Measurements from ENCODE around the gene FADS2. TPM values are rescaled to one million over a fixed set of nuclear protein-coding genes. Genes with fewer than 3 reads are reported as not detected.

Gene FADS2
- total RNA-seq, 2 experiments from 2014 or later = 0.08 to 0.33 TPM

GRCh38 chr11:61879152-61879551, 51.1 kb downstream of the FADS2 start:
- ATAC-seq (ENCODE audit: poor library complexity) = no peak
- Mint-ChIP-seq H3K27ac (no peak overlapping the region), H3K27me3 (no peaks in the 10 kb centered on the region), H3K4me3 (no peak overlapping the region), H3K4me1 (ENCODE audit: low read depth) (no peaks in the 10 kb centered on the region), H3K36me3 (ENCODE audit: low read depth) (no peaks in the 10 kb centered on the region), H3K9me3 (no peaks in the 10 kb centered on the region)
- DNase-seq = no peak
- intact Hi-C loops (cut with DNase I, micrococcal nuclease) = loop anchor here in 1 of 2 experiments (10.0 kb wide), 1 partner anchor 436 kb away; no protein-coding TSS in a partner anchor
- no peaks in the 10 kb centered on the region for H3K36me3 ChIP-seq (ENCODE audit: insufficient read depth, low read length)
- POLR2A ChIA-PET = interaction anchor here (0.6 kb wide), 1 partner anchor 1653 kb away, joined by 3 read pairs; no protein-coding TSS in a partner anchor
- H3K27ac ChIP-seq (ENCODE audit: low read depth in 1 of 2, low read length in 2 of 2) = no peak overlapping the region
- H3K27me3 ChIP-seq (ENCODE audit: control insufficient read depth in 1 of 2, insufficient read depth in 2 of 2, low read length in 2 of 2) = no peaks in the 10 kb centered on the region
- CTCF ChIA-PET = interaction anchor here (1.4 kb wide), 2 partner anchors 20 to 203 kb away, joined by 3 to 4 read pairs; no protein-coding TSS in a partner anchor
- H3K4me3 ChIP-seq (ENCODE audit: low read length) = no peak overlapping the region
- no peak for TF ChIP-seq CTCF (IDR thresholded peaks at IDR 0.05)
- no peaks in the 10 kb centered on the region for H3K9me3 ChIP-seq (ENCODE audit: control insufficient read depth in 1 of 2, insufficient read depth in 1 of 2, low read length in 2 of 2)
- no peaks in the 10 kb centered on the region for H3K4me1 ChIP-seq (ENCODE audit: insufficient read depth, low read length)

- intact Hi-C loops (cut with DNase I, micrococcal nuclease) = no loop called here
- ATAC-seq (ENCODE audit: poor library complexity) = no peak
- no peaks in the 10 kb centered on the region for H3K9me3 Mint-ChIP-seq
- POLR2A ChIA-PET = no interaction called here
- no peaks in the 10 kb centered on the region for H3K36me3 Mint-ChIP-seq (ENCODE audit: low read depth)
- TF ChIP-seq CTCF (IDR thresholded peaks at IDR 0.05) = no peak
- CTCF ChIA-PET = interaction anchor here (0.7 to 0.8 kb wide), 2 partner anchors 9 to 19 kb away, joined by 3 read pairs; no protein-coding TSS in a partner anchor
- Histone ChIP-seq H3K36me3 (ENCODE audit: insufficient read depth, low read length) (no peaks in the 10 kb centered on the region), H3K27me3 (ENCODE audit: control insufficient read depth in 1 of 2, insufficient read depth in 2 of 2, low read length in 2 of 2) (no peaks in the 10 kb centered on the region), H3K9me3 (ENCODE audit: control insufficient read depth in 1 of 2, insufficient read depth in 1 of 2, low read length in 2 of 2) (no peaks in the 10 kb centered on the region), H3K4me3 (ENCODE audit: low read length) (no peak overlapping the region), H3K27ac (ENCODE audit: low read depth in 1 of 2, low read length in 2 of 2) (no peak overlapping the region), H3K4me1 (ENCODE audit: insufficient read depth, low read length) (no peaks in the 10 kb centered on the region)
- H3K4me1 Mint-ChIP-seq (ENCODE audit: low read depth) = no peaks in the 10 kb centered on the region
- H3K27ac Mint-ChIP-seq = no peak overlapping the region
- H3K4me3 Mint-ChIP-seq = no peak overlapping the region
- DNase-seq = no peak
- H3K27me3 Mint-ChIP-seq = no peaks in the 10 kb centered on the region
Observed at GRCh38 chr11:61880031-61880430, 51.9 kb downstream of the FADS2 start.

GRCh38 chr11:61880454-61880853, 52.4 kb downstream of the FADS2 start:
- ChIA-PET CTCF (interaction anchor here (1.0 kb wide), 1 partner anchor 18 kb away, joined by 3 read pairs; no protein-coding TSS in a partner anchor), POLR2A (no interaction called here)
- no peak overlapping the region for H3K27ac Mint-ChIP-seq
- no peak for DNase-seq
- intact Hi-C loops (cut with DNase I, micrococcal nuclease) = no loop called here
- no peak for ATAC-seq (ENCODE audit: poor library complexity)
- Histone ChIP-seq H3K9me3 (ENCODE audit: control insufficient read depth in 1 of 2, insufficient read depth in 1 of 2, low read length in 2 of 2) (no peaks in the 10 kb centered on the region), H3K4me3 (ENCODE audit: low read length) (no peak overlapping the region), H3K4me1 (ENCODE audit: insufficient read depth, low read length) (no peaks in the 10 kb centered on the region), H3K27me3 (ENCODE audit: control insufficient read depth in 1 of 2, insufficient read depth in 2 of 2, low read length in 2 of 2) (no peaks in the 10 kb centered on the region), H3K36me3 (ENCODE audit: insufficient read depth, low read length) (no peaks in the 10 kb centered on the region), H3K27ac (ENCODE audit: low read depth in 1 of 2, low read length in 2 of 2) (no peak overlapping the region)
- H3K4me3 Mint-ChIP-seq = no peak overlapping the region
- no peaks in the 10 kb centered on the region for H3K36me3 Mint-ChIP-seq (ENCODE audit: low read depth)
- no peaks in the 10 kb centered on the region for H3K4me1 Mint-ChIP-seq (ENCODE audit: low read depth)
- H3K27me3 Mint-ChIP-seq = no peaks in the 10 kb centered on the region
- H3K9me3 Mint-ChIP-seq = no peaks in the 10 kb centered on the region
- no peak for TF ChIP-seq CTCF (IDR thresholded peaks at IDR 0.05)

Data from CD4-positive, alpha-beta T cell (primary cell).